HG02840 (cell line): Measurements from ENCODE around the gene SLCO3A1.

Source experiments
- ATAC-seq: cut with Tn5 transposase; IDR thresholded peaks from one replicate; pipeline ENCODE4 v1.9.1; 2021; ENCODE audit warnings: mild to moderate bottlenecking, moderate library complexity, moderate number of reproducible peaks; ENCODE audit not compliant: unreplicated experiment, low FRiP score

The SLCO3A1 gene

GRCh38 chr15:92021792-92022191 lies 168.3 kb downstream of the SLCO3A1 start:
- no peak for ATAC-seq

- no peak for ATAC-seq
Measured at GRCh38 chr15:92023965-92024364, 170.5 kb downstream of the SLCO3A1 start.

- no peak for ATAC-seq
Measured at GRCh38 chr15:92025706-92026270, 172.3 kb downstream of the SLCO3A1 start.

- no peak for ATAC-seq
Measured at GRCh38 chr15:92028389-92028724, 174.8 kb downstream of the SLCO3A1 start.

GRCh38 chr15:92029767-92030166 lies 176.3 kb downstream of the SLCO3A1 start:
- no peak for ATAC-seq

GRCh38 chr15:92033314-92033713 lies 179.8 kb downstream of the SLCO3A1 start:
- ATAC-seq = no peak

GRCh38 chr15:92033723-92034122 lies 180.2 kb downstream of the SLCO3A1 start:
- ATAC-seq = no peak

GRCh38 chr15:92034227-92034626 lies 180.7 kb downstream of the SLCO3A1 start:
- no peak for ATAC-seq

GRCh38 chr15:92035551-92035950 lies 182.0 kb downstream of the SLCO3A1 start:
- ATAC-seq = no peak

- no peak for ATAC-seq
Measured at GRCh38 chr15:92035961-92036360, 182.5 kb downstream of the SLCO3A1 start.

GRCh38 chr15:92037491-92037890 lies 184.0 kb downstream of the SLCO3A1 start:
- ATAC-seq = no peak

GRCh38 chr15:92040350-92040749 lies 186.8 kb downstream of the SLCO3A1 start:
- no peak for ATAC-seq

- no peak for ATAC-seq
Measured at GRCh38 chr15:92041371-92041770, 187.9 kb downstream of the SLCO3A1 start.

- no peak for ATAC-seq
Measured at GRCh38 chr15:92043283-92043682, 189.8 kb downstream of the SLCO3A1 start.

GRCh38 chr15:92044203-92044909 lies 190.8 kb downstream of the SLCO3A1 start:
- no peak for ATAC-seq

GRCh38 chr15:92047900-92048299 lies 194.4 kb downstream of the SLCO3A1 start:
- ATAC-seq = no peak

GRCh38 chr15:92048739-92049138 lies 195.2 kb downstream of the SLCO3A1 start:
- no peak for ATAC-seq

GRCh38 chr15:92049290-92049989 lies 195.9 kb downstream of the SLCO3A1 start:
- no peak for ATAC-seq

- ATAC-seq = no peak
Measured at GRCh38 chr15:92050220-92050898, 196.9 kb downstream of the SLCO3A1 start.

- no peak for ATAC-seq
Measured at GRCh38 chr15:92051716-92052115, 198.2 kb downstream of the SLCO3A1 start.

- no peak for ATAC-seq
Measured at GRCh38 chr15:92053753-92054316, 200.3 kb downstream of the SLCO3A1 start.
